AG08396 (cell line): ENCODE results near the gene EIF3L.

ENCODE experiments used
- DNase-seq: peaks from one replicate; pipeline ENCODE4 v3.0.0; 2012; ENCODE audit warnings: low spot score, mixed read lengths

Gene EIF3L

GRCh38 chr22:37855462-37855861 lies 6.2 kb downstream of the EIF3L start:
- no peak for DNase-seq

GRCh38 chr22:37860796-37861421 lies 11.7 kb downstream of the EIF3L start:
- no peak for DNase-seq

GRCh38 chr22:37862570-37863325 lies 13.5 kb downstream of the EIF3L start:
- DNase-seq = no peak

- no peak for DNase-seq
Measured at GRCh38 chr22:37865510-37865909, 16.3 kb downstream of the EIF3L start.

- DNase-seq = no peak
Measured at GRCh38 chr22:37870273-37870672, 21.1 kb downstream of the EIF3L start.

- no peak for DNase-seq
Measured at GRCh38 chr22:37880668-37881440, 31.6 kb downstream of the EIF3L start.

- no peak for DNase-seq
Measured at GRCh38 chr22:37884420-37884819, 35.2 kb downstream of the EIF3L start.

- DNase-seq = peak; percentile 40
Measured at GRCh38 chr22:37887584-37888378, 38.6 kb downstream of the EIF3L start.

- DNase-seq = no peak
Measured at GRCh38 chr22:37891926-37892325, 42.7 kb downstream of the EIF3L start.

GRCh38 chr22:37892566-37893335 lies 43.5 kb downstream of the EIF3L start:
- no peak for DNase-seq

GRCh38 chr22:37893583-37893983 lies 44.4 kb downstream of the EIF3L start:
- DNase-seq = no peak

GRCh38 chr22:37894939-37895670 lies 45.9 kb downstream of the EIF3L start:
- no peak for DNase-seq

GRCh38 chr22:37896181-37896592 lies 47.0 kb downstream of the EIF3L start:
- no peak for DNase-seq

- no peak for DNase-seq
Measured at GRCh38 chr22:37896939-37897338, 47.7 kb downstream of the EIF3L start.

- no peak for DNase-seq
Measured at GRCh38 chr22:37897807-37898206, 48.6 kb downstream of the EIF3L start.

GRCh38 chr22:37898441-37899181 lies 49.4 kb downstream of the EIF3L start:
- no peak for DNase-seq

- peak; percentile 94 for DNase-seq
Measured at GRCh38 chr22:37904572-37905533, 55.6 kb downstream of the EIF3L start.

- DNase-seq = peak; percentile 92
Measured at GRCh38 chr22:37905534-37906363, 56.5 kb downstream of the EIF3L start, which contains the start of gene MICALL1. Gene MICALL1 (plus strand): TSS chr22:37906297. CDS start chr22:37906423, 126 bp downstream.
